ENCODE results near the gene CCDC51.

Gene CCDC51

GRCh38 chr3:48410205-48411040, 29.5 kb downstream of the CCDC51 start:
- no peak overlapping the region for H3K4me3 ChIP-seq
- no peaks in the 10 kb centered on the region for H3K27me3 ChIP-seq
- H3K4me1 ChIP-seq: peaks cover 0 to 37% (median 14%) of the 10 kb centered on the region in 4 donors
- peaks cover 93 to 100% (median 100%) of the 10 kb centered on the region in 3 donors for H3K36me3 ChIP-seq
- TF ChIP-seq CTCF (IDR thresholded peaks at IDR 0.05): no peak
- intact Hi-C loops (cut with DNase I; ENCODE audit: low total_unique reads): no loop called here
- H3K9me3 ChIP-seq: no peaks in the 10 kb centered on the region
- DNase-seq: peak; percentile 12 to 55
- H3K27ac ChIP-seq: peak overlapping the region; percentile 33 to 84

DNA sequence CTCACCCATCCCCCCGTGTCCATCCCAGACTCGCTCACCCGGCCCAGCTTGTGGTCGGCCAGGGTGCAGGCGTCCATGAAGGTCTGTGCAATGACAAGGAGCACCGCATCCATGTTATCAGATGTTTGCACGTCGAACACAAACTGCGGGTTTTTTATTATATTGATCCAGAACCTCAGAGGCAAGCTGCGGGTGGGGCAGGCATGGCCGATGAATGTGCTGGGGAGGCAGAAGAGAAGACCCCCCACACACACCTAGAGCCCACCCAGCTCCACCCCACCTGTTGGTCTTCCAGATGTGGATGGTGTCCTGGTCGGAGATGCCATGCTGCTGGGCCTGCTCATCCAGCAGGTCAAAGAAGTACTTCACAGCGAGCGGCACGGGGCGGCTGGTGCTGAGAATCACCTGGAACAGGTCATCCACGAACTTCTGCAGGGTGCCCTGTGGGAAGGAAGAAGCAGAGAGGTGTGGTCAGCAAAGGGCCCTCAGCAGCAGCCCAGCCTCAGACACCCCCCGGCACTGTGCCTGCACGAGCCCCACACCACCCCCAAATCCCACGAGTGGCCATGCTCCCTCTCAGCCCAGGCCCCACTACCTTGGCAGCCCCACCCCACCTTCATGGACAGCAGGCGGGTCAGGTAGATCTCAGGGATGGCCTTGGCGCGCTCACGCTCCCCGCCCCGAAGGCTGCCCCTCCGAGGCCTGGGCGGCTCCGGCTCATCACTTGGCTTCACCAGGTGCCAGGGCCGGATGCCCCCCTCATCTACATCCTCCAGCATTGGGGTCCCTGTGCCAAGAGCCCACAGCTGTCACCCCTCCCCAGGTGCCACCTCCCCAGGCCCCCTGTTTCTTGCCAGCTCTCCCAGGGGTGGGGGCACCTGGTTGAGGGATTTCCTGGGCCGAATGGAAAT, 30.4 kb downstream of the CCDC51 start:
- Histone ChIP-seq H3K4me1 (peaks cover 0 to 37% (median 22%) of the 10 kb centered on the region in 4 donors), H3K4me3 (no peak overlapping the region), H3K27me3 (no peaks in the 10 kb centered on the region), H3K27ac (peak overlapping the region; percentile 84 to 85), H3K9me3 (no peaks in the 10 kb centered on the region), H3K36me3 (peaks cover 87 to 100% (median 99%) of the 10 kb centered on the region in 3 donors)
- peak; percentile 16 to 64 for DNase-seq
- no peak for TF ChIP-seq CTCF (IDR thresholded peaks at IDR 0.05)
- intact Hi-C loops (cut with DNase I; ENCODE audit: low total_unique reads): no loop called here

DNA sequence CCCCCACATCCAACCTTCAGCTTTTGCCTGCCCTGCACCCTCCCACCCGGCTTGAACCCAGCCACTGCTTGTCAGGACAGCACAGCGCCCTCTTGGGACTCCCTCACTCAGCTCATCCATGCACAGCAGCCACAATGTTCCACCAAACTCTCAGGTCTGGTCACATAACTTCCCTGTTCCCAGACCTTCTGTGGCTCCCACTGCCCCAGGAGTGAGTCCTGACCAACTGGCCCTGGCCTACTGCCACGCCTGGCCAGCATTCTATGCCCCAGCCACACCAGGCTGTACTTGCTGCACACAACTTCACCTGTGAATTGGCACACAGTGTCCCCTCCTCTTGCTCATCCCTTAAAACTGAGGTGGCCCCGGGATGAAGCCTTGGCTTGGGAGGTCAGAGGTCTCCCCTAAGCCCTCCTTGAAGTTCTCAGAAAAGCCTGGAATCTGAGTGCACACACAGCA, 31.1 kb downstream of the CCDC51 start:
- peaks cover 86 to 100% (median 99%) of the 10 kb centered on the region in 3 donors for H3K36me3 ChIP-seq
- peak; percentile 18 to 63 for DNase-seq
- intact Hi-C loops (cut with DNase I; ENCODE audit: low total_unique reads): no loop called here
- TF ChIP-seq CTCF (IDR thresholded peaks at IDR 0.05): no peak
- H3K9me3 ChIP-seq: no peaks in the 10 kb centered on the region
- H3K27ac ChIP-seq: peak overlapping the region; percentile 84 to 85
- no peak overlapping the region for H3K4me3 ChIP-seq
- H3K27me3 ChIP-seq: no peaks in the 10 kb centered on the region
- H3K4me1 ChIP-seq: peaks cover 0 to 37% (median 24%) of the 10 kb centered on the region in 4 donors

DNA sequence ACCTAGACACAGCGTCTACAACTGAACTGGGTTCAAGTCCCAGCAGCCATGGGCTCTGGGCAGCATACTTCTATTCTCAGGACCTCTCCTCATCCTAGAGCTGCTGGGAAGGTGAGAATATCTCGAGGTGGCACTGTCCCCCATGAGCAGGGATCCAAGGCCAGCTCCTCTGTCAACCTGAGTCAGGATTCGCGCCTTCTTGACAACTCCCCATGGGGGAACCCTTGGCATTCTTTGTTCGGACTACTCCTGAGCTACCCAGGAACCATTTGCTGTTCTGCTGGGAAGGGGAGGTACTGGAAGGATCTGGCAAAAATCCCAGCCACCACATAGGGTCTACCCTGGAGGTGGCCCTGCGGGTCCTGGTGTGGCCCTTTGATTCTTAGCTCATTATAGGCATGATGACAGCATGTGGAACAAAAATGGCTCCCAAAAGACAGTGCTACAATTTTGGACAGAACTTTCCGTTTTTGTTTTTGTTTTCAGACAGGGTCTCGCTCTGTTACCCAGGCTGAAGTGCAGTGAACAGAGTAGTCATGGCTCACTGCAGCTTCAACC, 32.3 kb downstream of the CCDC51 start:
- peak; percentile 13 to 38 for DNase-seq
- no peak for TF ChIP-seq CTCF (IDR thresholded peaks at IDR 0.05)

More for the DNA sequence above, 32.3 kb downstream of the CCDC51 start:
- H3K9me3 ChIP-seq: no peaks in the 10 kb centered on the region
- H3K27me3 ChIP-seq: no peaks in the 10 kb centered on the region
- no peak overlapping the region for H3K4me3 ChIP-seq
- peak overlapping the region; percentile 84 to 85 for H3K27ac ChIP-seq
- peaks cover 80 to 100% (median 98%) of the 10 kb centered on the region in 3 donors for H3K36me3 ChIP-seq
- intact Hi-C loops (cut with DNase I; ENCODE audit: low total_unique reads): no loop called here
- H3K4me1 ChIP-seq: peaks cover 0 to 37% (median 31%) of the 10 kb centered on the region in 4 donors

Data from tibial artery (tissue), 4 donors.